ENCODE data around the gene OR2V2. TPM values are rescaled to one million over a fixed set of nuclear protein-coding genes. Genes with fewer than 3 reads are reported as not detected.
"Not testable (repeated sequence)": the region's sequence is repeated elsewhere in the genome, so short reads cannot be mapped to it uniquely, and the experiment has no call there.

Gene OR2V2
- total RNA-seq, 1 donor from 2014 or later = not detected

- Mint-ChIP-seq H3K36me3 (ENCODE audit: low read depth, unreplicated experiment) (no peaks in the 10 kb centered on the region), H3K27ac (ENCODE audit: unreplicated experiment) (no peak overlapping the region), H3K9me3 (ENCODE audit: unreplicated experiment) (no peaks in the 10 kb centered on the region), H3K4me1 (ENCODE audit: unreplicated experiment) (peaks cover 13% of the 10 kb centered on the region), H3K27me3 (ENCODE audit: unreplicated experiment) (peaks cover 12% of the 10 kb centered on the region), H3K4me3 (ENCODE audit: unreplicated experiment) (no peak overlapping the region)
- TF ChIP-seq CTCF (IDR thresholded peaks at IDR 0.05; ENCODE audit: unreplicated experiment) = no peak
- no peak for DNase-seq (ENCODE audit: low spot score)
These were observed 29.0 kb downstream of the OR2V2 start for GRCh38 chr5:181176254-181176952.

GRCh38 chr5:181177559-181177958 is 30.2 kb downstream of the OR2V2 start:
- not testable (repeated sequence) for H3K27ac Mint-ChIP-seq (ENCODE audit: unreplicated experiment); H3K9me3 Mint-ChIP-seq (ENCODE audit: unreplicated experiment); H3K4me3 Mint-ChIP-seq (ENCODE audit: unreplicated experiment); H3K36me3 Mint-ChIP-seq (ENCODE audit: low read depth, unreplicated experiment); DNase-seq (ENCODE audit: low spot score)
- peaks cover 12% of the 10 kb centered on the region for H3K27me3 Mint-ChIP-seq (ENCODE audit: unreplicated experiment)
- peaks cover 12% of the 10 kb centered on the region for H3K4me1 Mint-ChIP-seq (ENCODE audit: unreplicated experiment)

GRCh38 chr5:181181650-181182565 is 34.5 kb downstream of the OR2V2 start:
- Mint-ChIP-seq H3K27me3 (ENCODE audit: unreplicated experiment) (peaks cover 4% of the 10 kb centered on the region), H3K9me3 (ENCODE audit: unreplicated experiment) (no peaks in the 10 kb centered on the region), H3K27ac (ENCODE audit: unreplicated experiment) (peak overlapping the region; percentile 42), H3K36me3 (ENCODE audit: low read depth, unreplicated experiment) (no peaks in the 10 kb centered on the region), H3K4me3 (ENCODE audit: unreplicated experiment) (no peak overlapping the region), H3K4me1 (ENCODE audit: unreplicated experiment) (no peaks in the 10 kb centered on the region)
- DNase-seq (ENCODE audit: low spot score) = peak; percentile 72
- no peak for TF ChIP-seq CTCF (IDR thresholded peaks at IDR 0.05; ENCODE audit: unreplicated experiment)

- Mint-ChIP-seq H3K27me3 (ENCODE audit: unreplicated experiment) (peaks cover 11% of the 10 kb centered on the region), H3K4me1 (ENCODE audit: unreplicated experiment) (peaks cover 1% of the 10 kb centered on the region), H3K36me3 (ENCODE audit: low read depth, unreplicated experiment) (no peaks in the 10 kb centered on the region), H3K27ac (ENCODE audit: unreplicated experiment) (no peak overlapping the region), H3K9me3 (ENCODE audit: unreplicated experiment) (no peaks in the 10 kb centered on the region), H3K4me3 (ENCODE audit: unreplicated experiment) (no peak overlapping the region)
- no peak for TF ChIP-seq CTCF (IDR thresholded peaks at IDR 0.05; ENCODE audit: unreplicated experiment)
- no peak for DNase-seq (ENCODE audit: low spot score)
These were observed 35.3 kb downstream of the OR2V2 start for GRCh38 chr5:181182651-181183050.

GRCh38 chr5:181184845-181185216 is 37.4 kb downstream of the OR2V2 start:
- Mint-ChIP-seq H3K9me3 (ENCODE audit: unreplicated experiment) (peaks cover 5% of the 10 kb centered on the region), H3K4me1 (ENCODE audit: unreplicated experiment) (peaks cover 14% of the 10 kb centered on the region), H3K36me3 (ENCODE audit: low read depth, unreplicated experiment) (peaks cover 10% of the 10 kb centered on the region), H3K4me3 (ENCODE audit: unreplicated experiment) (no peak overlapping the region), H3K27ac (ENCODE audit: unreplicated experiment) (no peak overlapping the region), H3K27me3 (ENCODE audit: unreplicated experiment) (peaks cover 31% of the 10 kb centered on the region)
- no peak for TF ChIP-seq CTCF (IDR thresholded peaks at IDR 0.05; ENCODE audit: unreplicated experiment)
- DNase-seq (ENCODE audit: low spot score) = no peak

Data from endothelial cell (in vitro differentiated cells).